Astrocyte (in vitro differentiated cells and primary cell): ENCODE results near the gene MGMT. TPM values are rescaled to one million over a fixed set of nuclear protein-coding genes. Genes with fewer than 3 reads are reported as not detected.

Experiments
- DNase-seq: peaks from one replicate; pipeline ENCODE4 v3.0.0-alpha.2; 2010; ENCODE audit warnings: low read depth
- FAIRE-seq: peaks from 2 replicates; lab custom pipeline; 2011; peaks lifted over from hg19 to GRCh38; lab: Jason Lieb, UNC
- H2AFZ ChIP-seq: 2 replicates; pipeline ENCODE4 v1.6.0; 2012; ENCODE audit warnings: low read depth, low read length, inconsistent platforms
- H3K27ac ChIP-seq: 2 replicates; pipeline ENCODE4 v1.5.1; 2011; ENCODE audit warnings: low read depth, low read length, inconsistent platforms
- H3K27me3 ChIP-seq: 2 replicates; pipeline ENCODE4 v1.6.0; 2011; ENCODE audit warnings: low read length, inconsistent platforms; ENCODE audit not compliant: insufficient read depth
- H3K36me3 ChIP-seq: 2 replicates; pipeline ENCODE4 v1.5.1; 2011; ENCODE audit warnings: low read length, inconsistent platforms; ENCODE audit not compliant: insufficient read depth
- H3K4me1 ChIP-seq: 2 replicates; pipeline ENCODE4 v1.5.1; 2011; ENCODE audit warnings: low read length, inconsistent platforms; ENCODE audit not compliant: insufficient read depth
- H3K4me2 ChIP-seq: 2 replicates; pipeline ENCODE4 v1.6.0; 2012; ENCODE audit warnings: low read length, inconsistent platforms
- H3K4me3 ChIP-seq: 2 replicates; pipeline ENCODE4 v1.5.1; 2011; ENCODE audit warnings: low read depth, mild to moderate bottlenecking, low read length, inconsistent platforms; ENCODE audit not compliant: insufficient read depth
- H3K79me2 ChIP-seq: 2 replicates; pipeline ENCODE4 v1.6.0; 2012; ENCODE audit warnings: mild to moderate bottlenecking, low read length, inconsistent platforms; ENCODE audit not compliant: insufficient read depth
- H3K9ac ChIP-seq: 2 replicates; pipeline ENCODE4 v1.6.0; 2012; ENCODE audit warnings: mild to moderate bottlenecking, low read length, inconsistent platforms
- H3K9me3 ChIP-seq: 2 replicates; pipeline ENCODE4 v1.5.1; 2012; ENCODE audit warnings: low read depth, mild to moderate bottlenecking, low read length, inconsistent platforms; ENCODE audit not compliant: insufficient read depth
- H4K20me1 ChIP-seq: 2 replicates; pipeline ENCODE4 v1.6.0; 2012; ENCODE audit warnings: low read length, inconsistent platforms; ENCODE audit not compliant: insufficient read depth
- H3K27ac Mint-ChIP-seq: one replicate; pipeline ENCODE4 v1.8.0; 2021; ENCODE audit warnings: mild to moderate bottlenecking, mixed read lengths; ENCODE audit not compliant: unreplicated experiment
- H3K27me3 Mint-ChIP-seq: one replicate; pipeline ENCODE4 v1.8.0; 2021; ENCODE audit warnings: low read depth, mixed read lengths; ENCODE audit not compliant: unreplicated experiment
- H3K36me3 Mint-ChIP-seq: one replicate; pipeline ENCODE4 v1.8.0; 2021; ENCODE audit warnings: low read depth, mixed read lengths; ENCODE audit not compliant: unreplicated experiment
- H3K4me1 Mint-ChIP-seq: one replicate; pipeline ENCODE4 v1.8.0; 2021; ENCODE audit warnings: low read depth, mixed read lengths; ENCODE audit not compliant: unreplicated experiment
- H3K4me3 Mint-ChIP-seq: one replicate; pipeline ENCODE4 v1.8.0; 2021; ENCODE audit warnings: mild to moderate bottlenecking, moderate library complexity, mixed read lengths; ENCODE audit not compliant: unreplicated experiment
- H3K9me3 Mint-ChIP-seq: one replicate; pipeline ENCODE4 v1.8.0; 2021; ENCODE audit warnings: mild to moderate bottlenecking, mixed read lengths; ENCODE audit not compliant: unreplicated experiment
- CTCF ChIP-seq: IDR thresholded peaks from 2 replicates; pipeline ENCODE4 v1.5.1; 2011; ENCODE audit warnings: low read depth, mild to moderate bottlenecking, inconsistent platforms, low read length, moderate library complexity; ENCODE audit not compliant: insufficient read depth
- EZH2 ChIP-seq: IDR thresholded peaks from 2 replicates; pipeline ENCODE4 v1.6.1; 2012; ENCODE audit warnings: mild to moderate bottlenecking, low read length, inconsistent platforms; ENCODE audit not compliant: insufficient read depth
- total RNA-seq: library from RNA; stranded (reverse); gene quantifications from 2 replicates; pipeline ENCODE4 v1.2.1, GENCODE V29; 2021

Gene MGMT
- total RNA-seq, 1 donor from 2014 or later = 9.5 TPM

DNA sequence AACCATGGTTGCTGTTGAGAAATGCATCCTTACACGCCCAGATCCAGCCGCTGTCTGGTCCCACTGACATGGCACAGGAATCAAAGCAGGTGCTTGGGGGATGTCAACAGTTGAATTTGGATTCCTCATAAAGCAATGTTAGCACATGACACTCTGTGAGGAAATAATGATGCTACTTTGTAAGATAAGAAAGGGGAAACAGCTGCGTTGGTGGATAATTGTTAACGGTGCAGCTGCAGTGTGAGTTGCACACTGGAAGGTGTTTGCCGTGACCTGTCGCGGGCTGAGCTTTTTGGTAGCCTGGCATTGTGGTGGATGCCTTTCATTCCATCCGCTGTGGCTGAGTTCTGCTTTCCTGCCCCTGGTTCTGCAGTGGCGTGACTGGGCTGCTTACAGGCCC, 113.9 kb downstream of the MGMT start:
- Mint-ChIP-seq H3K4me1 (no peaks in the 10 kb centered on the region), H3K4me3 (no peak overlapping the region), H3K36me3 (peaks cover 5% of the 10 kb centered on the region), H3K27me3 (no peaks in the 10 kb centered on the region), H3K9me3 (peaks cover 2% of the 10 kb centered on the region), H3K27ac (no peak overlapping the region)
- FAIRE-seq (no peak), DNase-seq (no peak)
- H3K4me3 ChIP-seq = no peak overlapping the region
- no peaks in the 10 kb centered on the region for H3K36me3 ChIP-seq
- H3K4me2 ChIP-seq = no peak overlapping the region
- no peak overlapping the region for H3K27ac ChIP-seq
- H2AFZ ChIP-seq = no peak overlapping the region
- no peak overlapping the region for H3K9ac ChIP-seq
- no peaks in the 10 kb centered on the region for H3K4me1 ChIP-seq
- H3K9me3 ChIP-seq = no peaks in the 10 kb centered on the region
- H4K20me1 ChIP-seq = no peaks in the 10 kb centered on the region
- no peaks in the 10 kb centered on the region for H3K27me3 ChIP-seq
- TF ChIP-seq EZH2 = no peak
- H3K79me2 ChIP-seq = no peaks in the 10 kb centered on the region

- Histone ChIP-seq H3K27ac (no peak overlapping the region), H2AFZ (no peak overlapping the region), H3K4me2 (no peak overlapping the region), H3K36me3 (no peaks in the 10 kb centered on the region), H3K4me3 (no peak overlapping the region), H4K20me1 (no peaks in the 10 kb centered on the region), H3K27me3 (no peaks in the 10 kb centered on the region), H3K79me2 (no peaks in the 10 kb centered on the region), H3K4me1 (no peaks in the 10 kb centered on the region), H3K9ac (no peak overlapping the region), H3K9me3 (no peaks in the 10 kb centered on the region)
- no peak for FAIRE-seq
- Mint-ChIP-seq H3K36me3 (peaks cover 5% of the 10 kb centered on the region), H3K4me1 (no peaks in the 10 kb centered on the region), H3K9me3 (peaks cover 3% of the 10 kb centered on the region), H3K27ac (no peak overlapping the region), H3K27me3 (no peaks in the 10 kb centered on the region), H3K4me3 (no peak overlapping the region)
- no peak for DNase-seq
- no peak for TF ChIP-seq CTCF
- TF ChIP-seq EZH2 = no peak
Measured at GRCh38 chr10:129581827-129582411, 114.9 kb downstream of the MGMT start.

GRCh38 chr10:129583831-129584230, 116.8 kb downstream of the MGMT start:
- no peak for FAIRE-seq
- Histone ChIP-seq H3K4me3 (no peak overlapping the region), H3K9ac (no peak overlapping the region), H4K20me1 (no peaks in the 10 kb centered on the region), H3K9me3 (peaks cover 5% of the 10 kb centered on the region), H3K27me3 (no peaks in the 10 kb centered on the region), H2AFZ (no peak overlapping the region), H3K79me2 (no peaks in the 10 kb centered on the region), H3K27ac (no peak overlapping the region), H3K36me3 (no peaks in the 10 kb centered on the region), H3K4me1 (no peaks in the 10 kb centered on the region), H3K4me2 (no peak overlapping the region)
- no peaks in the 10 kb centered on the region for H3K4me1 Mint-ChIP-seq
- H3K36me3 Mint-ChIP-seq = peaks cover 5% of the 10 kb centered on the region
- peaks cover 13% of the 10 kb centered on the region for H3K9me3 Mint-ChIP-seq
- no peaks in the 10 kb centered on the region for H3K27me3 Mint-ChIP-seq
- no peak for DNase-seq
- H3K27ac Mint-ChIP-seq = no peak overlapping the region
- no peak overlapping the region for H3K4me3 Mint-ChIP-seq
- TF ChIP-seq CTCF = no peak
- TF ChIP-seq EZH2 = no peak
